ENCODE measurements around the gene KLHL22.

KLHL22 gene

DNA sequence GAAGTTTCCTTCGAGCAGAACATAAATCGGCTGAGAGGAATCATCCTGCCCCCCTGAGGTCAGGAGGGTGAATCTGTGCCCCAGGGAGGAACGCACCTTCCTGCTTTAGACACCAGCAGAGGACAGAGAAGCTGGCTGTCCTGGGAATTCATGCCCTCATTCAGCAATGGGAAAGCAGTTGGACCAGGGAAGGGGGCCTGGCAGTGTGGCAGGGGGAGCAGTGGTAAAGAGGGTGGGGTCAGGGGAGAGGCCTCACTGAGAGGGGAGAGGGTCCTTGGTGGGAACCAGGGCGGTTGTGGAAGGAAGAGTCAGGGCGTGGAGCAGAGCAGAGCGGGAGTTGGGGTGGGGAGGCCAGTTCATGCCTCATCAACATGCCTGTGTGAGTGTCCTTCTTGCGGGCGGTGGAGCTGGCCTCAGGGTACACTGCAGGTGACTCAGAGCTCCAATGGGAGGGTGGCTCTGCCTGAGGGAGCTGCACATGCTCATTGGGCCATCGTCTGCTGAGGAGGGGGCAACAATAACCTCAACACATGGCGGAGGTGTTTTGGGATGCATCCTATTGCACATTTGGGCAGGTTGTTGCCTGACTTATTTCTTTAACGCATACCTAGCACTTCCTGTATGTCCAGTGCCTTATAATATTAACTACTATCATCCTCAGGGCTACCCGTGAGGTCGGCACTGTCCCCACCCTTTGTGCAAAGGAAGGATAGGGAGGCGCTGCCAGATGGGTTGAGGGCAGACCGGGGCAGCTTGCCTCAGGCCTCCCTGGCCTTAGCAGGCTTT, 35.0 kb upstream of the KLHL22 start:
- no peak for TF ChIP-seq CTCF (conservative IDR thresholded peaks at IDR 0.05; ENCODE audit: control insufficient read depth, insufficient read depth, low read depth, low read length)
- DNase-seq (ENCODE audit: low read depth) = peak; percentile 84
- no peak overlapping the region for H3K4me3 ChIP-seq (ENCODE audit: control insufficient read depth, low read depth, low read length)

DNA sequence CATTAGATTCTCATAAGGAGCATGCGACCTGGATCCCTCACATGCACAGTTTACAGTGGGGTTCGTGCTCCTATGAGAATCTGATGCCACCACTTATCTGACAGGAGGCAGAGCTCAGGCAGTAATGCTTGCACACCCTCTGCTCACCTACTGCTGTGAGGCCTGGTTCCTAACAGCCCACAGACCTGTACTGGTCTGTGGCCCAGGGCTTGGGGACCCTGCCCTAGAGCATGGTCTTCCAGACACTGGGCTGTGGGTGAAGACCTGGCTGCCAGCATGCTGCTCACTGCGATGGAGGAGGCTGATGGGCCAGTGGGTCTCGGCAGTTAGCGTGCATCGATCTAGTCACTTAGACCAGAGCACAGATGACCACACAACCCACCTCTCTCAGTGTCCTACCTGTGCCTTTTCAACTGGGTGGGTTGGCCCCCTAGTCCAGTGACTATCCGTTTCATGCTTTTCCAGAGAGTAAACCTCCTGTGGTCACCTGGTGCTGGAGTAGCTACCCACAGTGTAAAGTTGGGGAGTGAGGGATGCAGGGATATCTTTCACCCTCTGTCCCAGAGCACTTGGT, 32.9 kb upstream of the KLHL22 start:
- TF ChIP-seq CTCF (conservative IDR thresholded peaks at IDR 0.05; ENCODE audit: control insufficient read depth, insufficient read depth, low read depth, low read length) = no peak
- H3K4me3 ChIP-seq (ENCODE audit: control insufficient read depth, low read depth, low read length) = no peak overlapping the region
- DNase-seq (ENCODE audit: low read depth) = no peak

- peak; percentile 23 for TF ChIP-seq CTCF (conservative IDR thresholded peaks at IDR 0.05; ENCODE audit: control insufficient read depth, insufficient read depth, low read depth, low read length)
- no peak overlapping the region for H3K4me3 ChIP-seq (ENCODE audit: control insufficient read depth, low read depth, low read length)
- DNase-seq (ENCODE audit: low read depth) = peak; percentile 85
Observed at GRCh38 chr22:20526628-20527355, 31.2 kb upstream of the KLHL22 start.

DNA sequence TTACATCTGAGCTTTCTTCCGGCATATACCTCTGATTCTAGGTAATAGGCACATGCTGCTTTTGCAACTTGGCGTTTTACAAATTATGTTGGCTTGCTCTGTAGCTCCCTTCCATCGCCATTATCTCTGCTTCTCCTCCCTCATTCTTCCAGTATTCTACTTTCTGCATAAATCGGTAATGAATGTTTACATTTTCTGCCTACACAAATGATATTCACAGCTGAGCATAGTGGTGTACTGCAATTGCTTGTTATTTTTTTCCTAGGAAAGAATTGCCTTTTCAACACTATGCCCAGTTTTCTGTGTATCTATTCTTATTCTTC, 30.7 kb upstream of the KLHL22 start:
- no peak overlapping the region for H3K4me3 ChIP-seq (ENCODE audit: control insufficient read depth, low read depth, low read length)
- DNase-seq (ENCODE audit: low read depth) = no peak
- no peak for TF ChIP-seq CTCF (conservative IDR thresholded peaks at IDR 0.05; ENCODE audit: control insufficient read depth, insufficient read depth, low read depth, low read length)

GRCh38 chr22:20525048-20525447, 29.5 kb upstream of the KLHL22 start:
- no peak overlapping the region for H3K4me3 ChIP-seq (ENCODE audit: control insufficient read depth, low read depth, low read length)
- TF ChIP-seq CTCF (conservative IDR thresholded peaks at IDR 0.05; ENCODE audit: control insufficient read depth, insufficient read depth, low read depth, low read length) = no peak
- no peak for DNase-seq (ENCODE audit: low read depth)

DNA sequence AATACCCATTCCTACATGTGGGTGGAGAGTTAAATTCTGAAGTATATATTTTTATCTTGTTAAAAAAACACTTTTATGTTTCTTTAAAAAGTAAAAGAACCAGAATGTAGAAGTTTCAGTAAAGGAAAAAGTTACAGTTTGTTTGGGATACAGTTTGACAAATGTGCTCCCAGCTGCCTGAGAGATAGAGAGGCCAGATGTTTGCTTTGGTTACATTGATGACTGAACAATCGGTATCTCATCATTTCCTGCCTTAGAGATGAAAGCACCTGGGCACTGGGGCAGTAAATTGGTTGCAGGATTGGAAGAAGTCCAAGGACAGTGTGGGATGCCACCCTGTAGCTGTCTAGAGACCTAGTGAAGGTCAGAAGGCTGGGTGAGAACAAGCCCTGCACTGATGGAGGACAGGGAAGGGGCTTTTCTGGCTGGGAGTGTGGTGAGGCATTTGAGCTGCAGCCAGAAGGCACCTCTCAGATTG, 28.4 kb upstream of the KLHL22 start:
- TF ChIP-seq CTCF (conservative IDR thresholded peaks at IDR 0.05; ENCODE audit: control insufficient read depth, insufficient read depth, low read depth, low read length) = no peak
- H3K4me3 ChIP-seq (ENCODE audit: control insufficient read depth, low read depth, low read length) = no peak overlapping the region
- DNase-seq (ENCODE audit: low read depth) = no peak

Data from fibroblast of mammary gland (primary cell).